Activated T-helper 2 cell treated with anti-CD3 and anti-CD28 coated beads, Interferon-gamma antibody, Interleukin-2, Interleukin-4, amounts not matched to agents 10 μg/mL and 5 μg/mL and 100 μg/mL, durations not matched to agents 14 hours and 24 hours and 36 hours (primary cell): ENCODE measurements around the gene RAB25. TPM values are rescaled to one million over a fixed set of nuclear protein-coding genes. Genes with fewer than 3 reads are reported as not detected.

Experiments used
- total RNA-seq: library from RNA; stranded (reverse); gene quantifications from 2 replicates; pipeline ENCODE4 v1.2.3, GENCODE V29; 2022

The RAB25 gene
- total RNA-seq, 1 donor from 2014 or later, result 0.21 TPM

Other genes with a start within 250 kb of the RAB25 start
- gene GON4L, start 203.9 kb upstream of the RAB25 start, total RNA-seq, result 56.2 and 68.3 TPM in 2 replicates
- 22.3 and 23.3 TPM in 2 replicates for gene SYT11, start 201.6 kb upstream of the RAB25 start, total RNA-seq
- gene RIT1, start 149.8 kb upstream of the RAB25 start, total RNA-seq, result 20.0 and 27.0 TPM in 2 replicates
- gene KHDC4, start 126.7 kb upstream of the RAB25 start, total RNA-seq, result 78.4 and 83.5 TPM in 2 replicates
- not detected in 2 replicates for gene RXFP4, start 119.5 kb upstream of the RAB25 start, total RNA-seq
- gene ARHGEF2, start 82.6 kb upstream of the RAB25 start, total RNA-seq, result 211 and 216 TPM in 2 replicates
- 227 and 239 TPM in 2 replicates for gene SSR2, start 40.2 kb upstream of the RAB25 start, total RNA-seq
- gene UBQLN4, start 7.4 kb upstream of the RAB25 start, total RNA-seq, result 71.3 and 73.3 TPM in 2 replicates
- gene LAMTOR2, start 6.4 kb upstream of the RAB25 start, total RNA-seq, result 71.0 and 72.5 TPM in 2 replicates
- 1.2 and 1.6 TPM in 2 replicates for gene MEX3A, start 21.3 kb downstream of the RAB25 start, total RNA-seq
- gene LMNA, start 53.6 kb downstream of the RAB25 start, total RNA-seq, result 246 and 247 TPM in 2 replicates
- 128 and 132 TPM in 2 replicates for gene SEMA4A, start 92.4 kb downstream of the RAB25 start, total RNA-seq
- gene SLC25A44, start 132.9 kb downstream of the RAB25 start, total RNA-seq, result 62.6 and 63.7 TPM in 2 replicates
- gene PMF1, start 151.8 kb downstream of the RAB25 start, total RNA-seq, result 115 and 117 TPM in 2 replicates
- gene BGLAP, start 181.0 kb downstream of the RAB25 start, total RNA-seq, result 1.7 and 2.2 TPM in 2 replicates
- gene PAQR6, start 186.9 kb downstream of the RAB25 start, total RNA-seq, result 5.8 and 7.1 TPM in 2 replicates
- 83.2 and 89.3 TPM in 2 replicates for gene SMG5, start 221.7 kb downstream of the RAB25 start, total RNA-seq
- 6.8 and 7.8 TPM in 2 replicates for gene TMEM79, start 223.2 kb downstream of the RAB25 start, total RNA-seq
- gene GLMP, start 234.5 kb downstream of the RAB25 start, total RNA-seq, result 19.1 and 19.8 TPM in 2 replicates
- not detected in 2 replicates for gene VHLL, start 238.1 kb downstream of the RAB25 start, total RNA-seq